ENCODE measurements around the gene LRCH2.

DNA sequence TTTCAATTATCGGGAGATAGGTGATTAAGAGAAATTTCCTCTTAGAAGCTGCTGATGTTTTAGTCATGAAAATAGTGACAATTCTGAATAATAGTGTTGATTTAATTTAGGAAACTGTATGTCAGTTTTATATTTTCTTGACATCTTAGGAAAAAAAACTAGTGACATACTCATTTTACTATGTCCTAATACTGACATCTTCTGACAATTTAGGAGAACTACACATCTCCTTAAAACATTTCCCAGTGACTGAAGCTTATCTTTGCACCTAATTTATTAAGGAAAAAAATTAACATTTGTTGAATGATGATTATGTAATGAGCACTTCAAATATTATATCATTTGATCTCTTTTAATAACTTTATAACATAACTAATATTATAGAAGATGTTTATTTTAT lies 86.7 kb downstream of the LRCH2 start:
- TF ChIP-seq, protein P1, sequence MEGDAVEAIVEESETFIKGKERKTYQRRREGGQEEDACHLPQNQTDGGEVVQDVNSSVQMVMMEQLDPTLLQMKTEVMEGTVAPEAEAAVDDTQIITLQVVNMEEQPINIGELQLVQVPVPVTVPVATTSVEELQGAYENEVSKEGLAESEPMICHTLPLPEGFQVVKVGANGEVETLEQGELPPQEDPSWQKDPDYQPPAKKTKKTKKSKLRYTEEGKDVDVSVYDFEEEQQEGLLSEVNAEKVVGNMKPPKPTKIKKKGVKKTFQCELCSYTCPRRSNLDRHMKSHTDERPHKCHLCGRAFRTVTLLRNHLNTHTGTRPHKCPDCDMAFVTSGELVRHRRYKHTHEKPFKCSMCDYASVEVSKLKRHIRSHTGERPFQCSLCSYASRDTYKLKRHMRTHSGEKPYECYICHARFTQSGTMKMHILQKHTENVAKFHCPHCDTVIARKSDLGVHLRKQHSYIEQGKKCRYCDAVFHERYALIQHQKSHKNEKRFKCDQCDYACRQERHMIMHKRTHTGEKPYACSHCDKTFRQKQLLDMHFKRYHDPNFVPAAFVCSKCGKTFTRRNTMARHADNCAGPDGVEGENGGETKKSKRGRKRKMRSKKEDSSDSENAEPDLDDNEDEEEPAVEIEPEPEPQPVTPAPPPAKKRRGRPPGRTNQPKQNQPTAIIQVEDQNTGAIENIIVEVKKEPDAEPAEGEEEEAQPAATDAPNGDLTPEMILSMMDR (conservative IDR thresholded peaks at IDR 0.05), result peak; percentile 77
- no peak for TF ChIP-seq EZH2 (IDR thresholded peaks at IDR 0.05; ENCODE audit: low read depth)
